HCT116 (cell line): ENCODE results near the gene CACNA1C. TPM values are rescaled to one million over a fixed set of nuclear protein-coding genes. Genes with fewer than 3 reads are reported as not detected.
A peak's percentile ranks its signal among the peaks of the same experiment; 100 is the strongest.

Experiments
- ATAC-seq: fragments of 200-7000 bp; cut with Tn5 transposase; 2 replicates; pipeline ENCODE4 v1.9.1; 2020; ENCODE audit warnings: mild to moderate bottlenecking, moderate library complexity
- BruUV-seq: library from RNA; stranded (reverse); fragments of 400-500 nt; replicated peaks from 2 replicates; lab custom pipeline; 2021; lab: Mats Ljungman, UMichigan
- CTCF ChIA-PET: fragments of 300-600 bp; sonication (Branson Sonifier 250); formaldehyde crosslinking; loops from one replicate; lab custom pipeline; 2021; ENCODE audit warnings: antibody characterized with exemption; lab: Charles Lee
- POLR2A ChIA-PET: fragments of 300-600, 350-600 bp; sonication (Branson Sonifier 250); formaldehyde crosslinking; loops from one replicate; lab custom pipeline; 2021; ENCODE audit warnings: antibody characterized with exemption; lab: Charles Lee
- RAD21 ChIA-PET, 2 experiments: fragments of 300-600 bp; sonication (Branson Sonifier 250); formaldehyde crosslinking; loops; one replicate each; lab custom pipeline; 2023; ENCODE audit warnings: low total read pairs in 2 of 2; ENCODE audit not compliant: uncharacterized antibody in 2 of 2, unreplicated experiment in 2 of 2, low non-redundant PET in 1 of 2; lab: Charles Lee
- DNase-seq: peaks from one replicate; pipeline ENCODE4 v3.0.0-alpha.2; 2010; ENCODE audit warnings: low read depth, low spot score
- H2AFZ ChIP-seq: fragments of 200-600 bp; shearing (Covaris generic), sonication (generic); 2 replicates; pipeline ENCODE4 v1.6.1; 2017; ENCODE audit warnings: low read depth, mixed run types, mixed read lengths, antibody characterized with exemption, low read length; ENCODE audit not compliant: poor library complexity, severe bottlenecking
- H3K27ac ChIP-seq: 2 replicates; pipeline ENCODE4 v1.5.1; 2012; ENCODE audit warnings: low read depth, low read length
- H3K27me3 ChIP-seq: fragments of 200-600 bp; sonication (generic); 2 replicates; pipeline ENCODE4 v1.6.1; 2016; ENCODE audit warnings: mixed run types, low read length, mixed read lengths; ENCODE audit not compliant: insufficient read depth
- H3K36me3 ChIP-seq, 2 experiments: fragments of 200-500 bp in 1 of 2; fragments of 200-600 bp in 1 of 2; sonication (Bioruptor generic) in 1 of 2; sonication (generic) in 1 of 2; 2 replicates each; pipeline versions ENCODE4 v1.5.1 to v1.6.1; 2014 to 2016; ENCODE audit warnings: low read length in 2 of 2, inconsistent platforms in 1 of 2, mixed read lengths in 1 of 2, mixed run types in 1 of 2; ENCODE audit not compliant: insufficient read depth in 2 of 2, control insufficient read depth in 1 of 2
- H3K4me1 ChIP-seq, 2 experiments: fragments of 200-600 bp in 1 of 2; sonication (generic) in 1 of 2; 2 replicates each; pipeline versions ENCODE4 v1.5.1 to v1.6.1; 2012 to 2017; ENCODE audit warnings: low read length in 2 of 2, inconsistent platforms in 1 of 2, mild to moderate bottlenecking in 1 of 2, mixed read lengths in 1 of 2, mixed run types in 1 of 2, moderate library complexity in 1 of 2; ENCODE audit not compliant: insufficient read depth in 2 of 2, control insufficient read depth in 1 of 2
- H3K4me2 ChIP-seq: fragments of 200-600 bp; sonication (generic); 2 replicates; pipeline ENCODE4 v1.6.1; 2017; ENCODE audit warnings: mixed run types, low read length, mixed read lengths
- H3K4me3 ChIP-seq, 2 experiments: fragments of 200-600 bp in 1 of 2; sonication (generic) in 1 of 2; replicated peaks in 1 of 2; 2 replicates each; pipeline ENCODE4 v1.5.1; 2011 to 2016; ENCODE audit warnings: low read length in 2 of 2, control low read depth in 1 of 2, low read depth in 1 of 2, mild to moderate bottlenecking in 1 of 2, mixed read lengths in 1 of 2, mixed run types in 1 of 2
- H3K79me2 ChIP-seq: fragments of 200-600 bp; sonication (generic); 2 replicates; pipeline ENCODE4 v1.6.1; 2017; ENCODE audit warnings: mild to moderate bottlenecking, mixed run types, low read length, moderate library complexity, mixed read lengths; ENCODE audit not compliant: insufficient read depth
- H3K9ac ChIP-seq: fragments of 200-600 bp; sonication (generic); 2 replicates; pipeline ENCODE4 v1.6.1; 2016; ENCODE audit warnings: low read length, mixed read lengths
- H3K9me2 ChIP-seq: fragments of 200-600 bp; sonication (generic), shearing (Covaris generic); 2 replicates; pipeline ENCODE4 v1.6.1; 2017; ENCODE audit warnings: mixed run types, mild to moderate bottlenecking, moderate library complexity; ENCODE audit not compliant: insufficient read depth
- H3K9me3 ChIP-seq, 2 experiments: fragments of 200-500 bp in 1 of 2; fragments of 200-600 bp in 1 of 2; sonication (Bioruptor generic) in 1 of 2; sonication (generic) in 1 of 2; 2 replicates each; pipeline ENCODE4 v1.6.1; 2014 to 2017; ENCODE audit warnings: low read length in 2 of 2, mixed read lengths in 2 of 2, inconsistent platforms in 1 of 2, low read depth in 1 of 2, mild to moderate bottlenecking in 1 of 2, mixed run types in 1 of 2, moderate library complexity in 1 of 2; ENCODE audit not compliant: control insufficient read depth in 1 of 2, insufficient read depth in 1 of 2
- H4K20me1 ChIP-seq: fragments of 200-600 bp; sonication (generic), shearing (Covaris generic); 2 replicates; pipeline ENCODE4 v1.6.1; 2017; ENCODE audit warnings: mixed run types, mild to moderate bottlenecking, moderate library complexity; ENCODE audit not compliant: insufficient read depth
- CEBPB ChIP-seq: IDR thresholded peaks from 2 replicates; pipeline ENCODE4 v1.6.1; 2012; ENCODE audit warnings: low read depth
- EGR1 ChIP-seq: IDR thresholded peaks from 2 replicates; pipeline ENCODE4 v1.6.1; 2012; ENCODE audit warnings: low read depth
- EZH2phosphoT487 ChIP-seq: fragments of 200-600 bp; IDR thresholded peaks from 2 replicates; pipeline ENCODE4 v1.6.1; 2018; ENCODE audit warnings: antibody characterized with exemption, borderline replicate concordance
- JUND ChIP-seq: IDR thresholded peaks from 2 replicates; pipeline ENCODE4 v1.6.1; 2012
- SIN3A ChIP-seq: IDR thresholded peaks from 2 replicates; pipeline ENCODE4 v1.6.1; 2012; ENCODE audit warnings: low read depth
- SRF ChIP-seq: IDR thresholded peaks from 2 replicates; pipeline ENCODE4 v1.6.1; 2012; ENCODE audit warnings: low read depth
- TCF7L2 ChIP-seq: IDR thresholded peaks from 2 replicates; pipeline ENCODE4 v1.7.0; 2011; ENCODE audit warnings: borderline replicate concordance, inconsistent platforms; ENCODE audit not compliant: insufficient read depth, insufficient read length; ENCODE audit errors: extremely low read depth
- YY1 ChIP-seq: IDR thresholded peaks from 2 replicates; pipeline ENCODE4 v1.6.1; 2011; ENCODE audit warnings: low read length, low read depth, moderate library complexity, mild to moderate bottlenecking; ENCODE audit not compliant: insufficient replicate concordance; ENCODE audit errors: extremely low read depth
- ZFX ChIP-seq: fragments of 450-650 bp; IDR thresholded peaks from 2 replicates; pipeline ENCODE4 v1.6.1; 2017
- ZNF274 ChIP-seq: fragments of 200-500 bp; sonication (Bioruptor generic); IDR thresholded peaks from 2 replicates; pipeline ENCODE4 v1.6.1; 2014; ENCODE audit warnings: mild to moderate bottlenecking, low read depth, low read length, inconsistent platforms
- intact Hi-C: fragments of 100-400 bp; cut with micrococcal nuclease; formaldehyde crosslinking; loops from 2 replicates; pipeline ENCODE4 v1.10.0; 2022
- total RNA-seq: library from RNA; stranded (reverse); gene quantifications from one replicate; pipeline ENCODE4 v1.2.1, GENCODE V29; 2021; ENCODE audit not compliant: unreplicated experiment
- TF ChIP-seq, protein P1 (sequence below): IDR thresholded peaks from 2 replicates; pipeline ENCODE4 v1.6.1; 2012
- TF ChIP-seq, protein P2 (sequence below): IDR thresholded peaks from 2 replicates; pipeline ENCODE4 v1.6.1; 2012; ENCODE audit warnings: low read depth
- TF ChIP-seq, protein P3 (sequence below): IDR thresholded peaks from 2 replicates; pipeline ENCODE4 v1.6.1; 2011; ENCODE audit warnings: mild to moderate bottlenecking, low read length, moderate library complexity; ENCODE audit not compliant: insufficient replicate concordance; ENCODE audit errors: extremely low read depth
- TF ChIP-seq, protein P4 (sequence below): IDR thresholded peaks from 2 replicates; pipeline ENCODE4 v1.6.1; 2012

Gene CACNA1C
- total RNA-seq, 1 experiment from 2014 or later, result 0.05 TPM

DNA sequence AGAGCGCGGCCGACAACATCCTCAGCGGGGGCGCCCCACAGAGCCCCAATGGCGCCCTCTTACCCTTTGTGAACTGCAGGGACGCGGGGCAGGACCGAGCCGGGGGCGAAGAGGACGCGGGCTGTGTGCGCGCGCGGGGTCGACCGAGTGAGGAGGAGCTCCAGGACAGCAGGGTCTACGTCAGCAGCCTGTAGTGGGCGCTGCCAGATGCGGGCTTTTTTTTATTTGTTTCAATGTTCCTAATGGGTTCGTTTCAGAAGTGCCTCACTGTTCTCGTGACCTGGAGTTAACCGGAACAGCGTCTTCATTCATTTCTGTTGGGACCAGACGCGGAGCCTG is 638.2 kb downstream of the CACNA1C start:
- no peaks in the 10 kb centered on the region for H3K36me3 ChIP-seq
- peaks cover 9% of the 10 kb centered on the region; the same call in 1 of the 2 replicates for H3K27me3 ChIP-seq
- DNase-seq (no peak), ATAC-seq (no peak)
- ChIA-PET CTCF (interaction anchor here (1.5 kb wide), 1 partner anchor 50 kb away, joined by 3 read pairs; no protein-coding TSS in a partner anchor), POLR2A (no interaction called here), RAD21 (no interaction called here)
- peaks cover 0 to 19% of the 10 kb centered on the region in 2 experiments; a peak in 3 of 4 replicates for H3K4me1 ChIP-seq
- H3K9me3 ChIP-seq, result no peaks in the 10 kb centered on the region
- H3K9ac ChIP-seq, result no peak overlapping the region
- no peaks in the 10 kb centered on the region for H3K79me2 ChIP-seq
- H2AFZ ChIP-seq, result no peak overlapping the region
- no peak overlapping the region for H3K4me3 ChIP-seq
- no peaks in the 10 kb centered on the region for H4K20me1 ChIP-seq
- intact Hi-C loops, result no loop called here
- no peaks in the 10 kb centered on the region for H3K9me2 ChIP-seq
- TF ChIP-seq TCF7L2, result no peak
- H3K4me2 ChIP-seq, result peak overlapping the region; percentile 85
- H3K27ac ChIP-seq, result no peak overlapping the region
- BruUV-seq, result no TSS peak

DNA sequence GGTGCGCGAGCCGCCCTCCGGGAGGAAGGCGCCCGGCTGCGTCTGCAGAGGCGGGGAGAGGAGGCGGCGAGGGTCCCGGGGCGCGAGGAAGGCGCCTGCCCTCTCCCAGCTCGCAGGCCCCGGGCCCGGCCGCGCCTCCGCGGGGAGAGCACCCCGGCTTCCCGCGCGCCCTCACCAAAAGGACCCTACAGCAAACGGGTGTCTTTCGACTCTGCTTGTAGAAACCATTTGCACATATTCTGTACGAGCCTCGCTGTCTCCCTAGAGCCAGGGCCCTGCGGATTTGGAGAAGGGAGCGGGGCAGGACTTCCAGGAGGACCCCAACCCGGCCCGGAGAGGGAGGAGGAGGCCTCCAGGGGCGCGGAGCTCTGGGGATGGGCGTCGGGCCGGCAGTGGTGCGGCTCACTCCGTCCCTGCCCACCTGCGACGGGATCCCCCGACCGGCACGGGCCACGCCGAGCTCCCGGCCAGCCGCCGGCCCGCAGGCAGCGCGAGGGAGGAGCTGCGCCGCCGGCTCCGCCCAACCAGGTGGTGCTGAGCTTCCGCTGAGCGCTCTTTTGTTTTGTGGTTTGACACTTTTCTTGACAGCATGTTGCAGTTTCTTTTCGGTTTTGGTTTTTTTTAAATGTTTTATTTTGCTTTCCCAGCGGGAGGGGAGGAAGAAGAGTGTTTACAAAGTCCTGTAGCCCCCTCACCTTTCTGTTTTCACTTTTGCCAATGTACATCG is 638.7 kb downstream of the CACNA1C start:
- Histone ChIP-seq H3K9me2 (no peaks in the 10 kb centered on the region), H3K36me3 (no peaks in the 10 kb centered on the region), H3K4me2 (peak overlapping the region; percentile 85), H3K4me1 (peaks cover 0 to 19% of the 10 kb centered on the region in 2 experiments; a peak in 3 of 4 replicates), H3K79me2 (no peaks in the 10 kb centered on the region), H3K27me3 (peaks cover 14% of the 10 kb centered on the region; the same call in 1 of the 2 replicates), H4K20me1 (no peaks in the 10 kb centered on the region), H3K27ac (no peak overlapping the region), H2AFZ (peak overlapping the region; percentile 99), H3K9ac (0 out of 2 replicates have a peak overlapping the region, but pooled peaks have one; percentile 14), H3K4me3 (peak overlapping the region; percentile 32 to 48), H3K9me3 (no peaks in the 10 kb centered on the region)
- ATAC-seq (peak; percentile 86), DNase-seq (peak; percentile 4)
- RAD21 ChIA-PET, result no interaction called here
- CTCF ChIA-PET, result interaction anchor here (1.5 kb wide), 1 partner anchor 51 kb away, joined by 3 read pairs; no protein-coding TSS in a partner anchor
- intact Hi-C loops, result no loop called here
- POLR2A ChIA-PET, result no interaction called here
- no TSS peak for BruUV-seq
- TF ChIP-seq, protein P1, sequence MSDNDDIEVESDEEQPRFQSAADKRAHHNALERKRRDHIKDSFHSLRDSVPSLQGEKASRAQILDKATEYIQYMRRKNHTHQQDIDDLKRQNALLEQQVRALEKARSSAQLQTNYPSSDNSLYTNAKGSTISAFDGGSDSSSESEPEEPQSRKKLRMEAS, result peak; percentile 48; the same call in 1 of the 2 replicates
- TF ChIP-seq YY1, result no peak
- no peak for TF ChIP-seq JUND
- TF ChIP-seq, protein P2, sequence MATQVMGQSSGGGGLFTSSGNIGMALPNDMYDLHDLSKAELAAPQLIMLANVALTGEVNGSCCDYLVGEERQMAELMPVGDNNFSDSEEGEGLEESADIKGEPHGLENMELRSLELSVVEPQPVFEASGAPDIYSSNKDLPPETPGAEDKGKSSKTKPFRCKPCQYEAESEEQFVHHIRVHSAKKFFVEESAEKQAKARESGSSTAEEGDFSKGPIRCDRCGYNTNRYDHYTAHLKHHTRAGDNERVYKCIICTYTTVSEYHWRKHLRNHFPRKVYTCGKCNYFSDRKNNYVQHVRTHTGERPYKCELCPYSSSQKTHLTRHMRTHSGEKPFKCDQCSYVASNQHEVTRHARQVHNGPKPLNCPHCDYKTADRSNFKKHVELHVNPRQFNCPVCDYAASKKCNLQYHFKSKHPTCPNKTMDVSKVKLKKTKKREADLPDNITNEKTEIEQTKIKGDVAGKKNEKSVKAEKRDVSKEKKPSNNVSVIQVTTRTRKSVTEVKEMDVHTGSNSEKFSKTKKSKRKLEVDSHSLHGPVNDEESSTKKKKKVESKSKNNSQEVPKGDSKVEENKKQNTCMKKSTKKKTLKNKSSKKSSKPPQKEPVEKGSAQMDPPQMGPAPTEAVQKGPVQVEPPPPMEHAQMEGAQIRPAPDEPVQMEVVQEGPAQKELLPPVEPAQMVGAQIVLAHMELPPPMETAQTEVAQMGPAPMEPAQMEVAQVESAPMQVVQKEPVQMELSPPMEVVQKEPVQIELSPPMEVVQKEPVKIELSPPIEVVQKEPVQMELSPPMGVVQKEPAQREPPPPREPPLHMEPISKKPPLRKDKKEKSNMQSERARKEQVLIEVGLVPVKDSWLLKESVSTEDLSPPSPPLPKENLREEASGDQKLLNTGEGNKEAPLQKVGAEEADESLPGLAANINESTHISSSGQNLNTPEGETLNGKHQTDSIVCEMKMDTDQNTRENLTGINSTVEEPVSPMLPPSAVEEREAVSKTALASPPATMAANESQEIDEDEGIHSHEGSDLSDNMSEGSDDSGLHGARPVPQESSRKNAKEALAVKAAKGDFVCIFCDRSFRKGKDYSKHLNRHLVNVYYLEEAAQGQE, result no peak
- TF ChIP-seq, protein P3, sequence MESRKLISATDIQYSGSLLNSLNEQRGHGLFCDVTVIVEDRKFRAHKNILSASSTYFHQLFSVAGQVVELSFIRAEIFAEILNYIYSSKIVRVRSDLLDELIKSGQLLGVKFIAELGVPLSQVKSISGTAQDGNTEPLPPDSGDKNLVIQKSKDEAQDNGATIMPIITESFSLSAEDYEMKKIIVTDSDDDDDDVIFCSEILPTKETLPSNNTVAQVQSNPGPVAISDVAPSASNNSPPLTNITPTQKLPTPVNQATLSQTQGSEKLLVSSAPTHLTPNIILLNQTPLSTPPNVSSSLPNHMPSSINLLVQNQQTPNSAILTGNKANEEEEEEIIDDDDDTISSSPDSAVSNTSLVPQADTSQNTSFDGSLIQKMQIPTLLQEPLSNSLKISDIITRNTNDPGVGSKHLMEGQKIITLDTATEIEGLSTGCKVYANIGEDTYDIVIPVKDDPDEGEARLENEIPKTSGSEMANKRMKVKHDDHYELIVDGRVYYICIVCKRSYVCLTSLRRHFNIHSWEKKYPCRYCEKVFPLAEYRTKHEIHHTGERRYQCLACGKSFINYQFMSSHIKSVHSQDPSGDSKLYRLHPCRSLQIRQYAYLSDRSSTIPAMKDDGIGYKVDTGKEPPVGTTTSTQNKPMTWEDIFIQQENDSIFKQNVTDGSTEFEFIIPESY, result no peak
- TF ChIP-seq ZFX, result no peak
- no peak for TF ChIP-seq ZNF274
- TF ChIP-seq CEBPB, result no peak
- no peak for TF ChIP-seq EZH2phosphoT487
- TF ChIP-seq SIN3A, result no peak
- no peak for TF ChIP-seq SRF
- TF ChIP-seq, protein P4, sequence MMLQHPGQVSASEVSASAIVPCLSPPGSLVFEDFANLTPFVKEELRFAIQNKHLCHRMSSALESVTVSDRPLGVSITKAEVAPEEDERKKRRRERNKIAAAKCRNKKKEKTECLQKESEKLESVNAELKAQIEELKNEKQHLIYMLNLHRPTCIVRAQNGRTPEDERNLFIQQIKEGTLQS, result no peak
- TF ChIP-seq EGR1, result no peak
